HG03565 (cell line): ENCODE data around the gene PLA2G1B.
"Not testable (repeated sequence)": the region's sequence is repeated elsewhere in the genome, so short reads cannot be mapped to it uniquely, and the experiment has no call there.

ENCODE experiments used
- ATAC-seq: cut with Tn5 transposase; IDR thresholded peaks from one replicate; pipeline ENCODE4 v1.9.1; 2021; ENCODE audit warnings: mild to moderate bottlenecking, moderate library complexity; ENCODE audit not compliant: unreplicated experiment

Gene PLA2G1B

GRCh38 chr12:120359128-120359527 lies 31.5 kb upstream of the PLA2G1B start:
- ATAC-seq: no peak

- ATAC-seq: no peak
These were observed 31.0 kb upstream of the PLA2G1B start for GRCh38 chr12:120358412-120359100.

DNA sequence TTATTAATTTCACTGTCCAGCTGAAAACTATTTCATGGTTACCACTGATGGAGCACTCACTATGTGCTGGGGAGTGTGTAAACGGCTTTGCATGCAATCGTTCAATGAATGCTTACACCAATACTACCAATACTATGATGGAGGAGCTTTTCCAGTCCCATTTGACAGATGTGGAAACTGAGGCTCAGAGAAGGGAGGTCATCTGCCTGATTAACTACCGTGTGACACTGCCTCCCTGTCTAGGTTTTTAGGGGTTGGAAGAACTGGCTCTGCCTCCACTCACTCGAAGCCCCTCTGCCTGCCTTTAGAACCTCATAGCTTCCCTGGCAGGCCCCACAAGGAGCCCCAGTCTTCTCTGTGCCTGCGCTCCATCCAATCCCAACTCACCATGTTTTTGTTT lies 29.5 kb upstream of the PLA2G1B start:
- no peak for ATAC-seq

DNA sequence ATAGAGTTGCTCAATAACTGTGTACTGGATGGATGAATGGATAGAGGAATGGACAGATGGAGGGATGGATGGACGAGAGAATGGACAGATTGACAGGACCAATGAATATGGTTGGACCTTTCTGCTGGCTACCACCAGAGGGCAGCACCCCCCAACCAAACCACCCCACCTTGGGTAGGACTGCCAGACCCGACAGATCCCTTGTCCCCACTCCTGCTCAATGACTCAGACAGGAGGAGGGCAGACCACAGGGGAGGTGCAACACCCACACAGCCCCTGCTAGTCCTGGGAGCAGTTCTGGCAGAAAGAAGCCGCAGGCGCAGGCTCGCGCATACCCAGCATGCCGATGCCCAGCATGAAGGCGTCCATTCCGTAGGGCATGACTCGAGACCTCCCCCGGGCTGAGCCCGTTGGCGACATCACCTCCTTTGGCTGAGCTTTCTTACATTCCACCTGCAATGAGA lies 29.0 kb upstream of the PLA2G1B start:
- no peak for ATAC-seq

GRCh38 chr12:120353556-120354317 lies 26.2 kb upstream of the PLA2G1B start:
- ATAC-seq: no peak

- no peak for ATAC-seq
These were observed 25.6 kb upstream of the PLA2G1B start for GRCh38 chr12:120353136-120353535.

DNA sequence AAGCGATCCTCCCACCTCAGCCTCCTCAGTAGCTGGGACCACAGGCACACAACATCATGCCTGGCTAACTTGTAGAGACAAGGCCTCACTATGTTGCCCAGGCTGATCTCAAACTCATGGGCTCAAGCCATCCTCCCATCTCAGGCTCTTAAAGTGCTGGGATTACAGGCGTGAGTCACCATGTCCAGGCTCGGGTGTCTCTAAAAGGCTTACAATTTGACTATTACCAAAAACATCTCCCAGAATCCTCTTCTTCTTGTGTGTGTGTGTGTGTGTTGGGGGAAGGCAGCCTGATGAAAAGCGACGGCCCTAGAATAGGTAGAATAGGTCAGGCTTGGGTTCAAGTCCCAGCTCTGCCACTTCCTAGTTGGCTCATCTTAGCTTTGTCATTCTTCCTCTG lies 24.5 kb upstream of the PLA2G1B start:
- no peak for ATAC-seq

DNA sequence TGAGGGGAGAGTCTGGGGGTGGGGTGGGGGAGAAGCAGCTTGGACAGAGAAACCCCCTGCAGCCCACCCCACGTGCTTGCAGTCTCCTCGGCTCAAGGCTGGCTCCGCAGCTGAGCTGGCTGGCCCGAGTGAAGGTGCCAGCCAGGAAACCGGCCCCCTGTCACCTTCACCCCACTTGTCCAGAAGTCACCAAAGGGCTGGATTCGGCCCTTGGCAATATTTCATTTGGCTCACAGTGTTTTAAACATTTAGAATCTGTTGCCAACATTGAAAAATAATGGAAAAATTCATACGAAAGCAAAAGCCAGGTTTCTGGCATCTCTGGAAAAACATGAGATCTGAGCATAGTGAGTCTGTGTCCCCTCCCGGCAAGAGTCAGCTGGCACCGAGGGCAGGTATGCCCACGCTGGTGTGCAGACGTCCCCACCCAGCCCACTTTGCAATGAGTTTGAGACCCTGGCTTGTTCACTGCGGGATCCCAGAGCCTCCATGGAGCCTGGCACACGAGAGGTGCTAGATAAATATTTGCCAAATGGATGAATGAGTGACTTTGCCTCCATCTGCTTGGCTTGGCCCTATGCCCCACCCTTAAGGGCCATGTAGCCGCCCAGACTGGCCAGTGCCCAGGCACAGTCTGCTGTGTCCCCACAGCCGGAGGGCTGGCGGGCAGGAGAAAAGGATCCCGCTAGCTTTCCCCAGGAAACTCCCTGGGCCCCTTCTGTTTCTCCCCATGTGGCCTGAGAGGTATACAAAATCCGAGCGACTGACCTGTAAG lies 23.2 kb upstream of the PLA2G1B start:
- ATAC-seq: no peak

DNA sequence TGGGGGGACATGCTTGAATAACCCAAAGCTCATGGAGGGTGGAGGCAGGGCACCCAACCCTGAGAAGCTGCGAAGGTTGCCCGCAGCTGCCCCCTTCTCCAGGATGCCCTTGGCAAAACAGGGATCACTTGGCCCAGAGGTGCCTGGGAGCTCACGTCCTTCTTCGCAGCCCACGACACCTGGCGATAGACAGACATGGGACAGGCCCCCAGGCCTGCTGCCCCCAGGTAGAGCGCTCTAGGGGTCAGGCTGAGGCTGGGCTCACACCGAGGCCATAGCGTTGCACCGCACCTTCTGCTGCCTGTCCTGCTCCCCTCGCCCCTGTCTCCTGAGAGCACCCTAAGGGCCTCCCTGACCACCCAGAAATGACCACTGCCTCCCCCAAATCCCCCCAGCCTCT lies 20.2 kb upstream of the PLA2G1B start:
- no peak for ATAC-seq

DNA sequence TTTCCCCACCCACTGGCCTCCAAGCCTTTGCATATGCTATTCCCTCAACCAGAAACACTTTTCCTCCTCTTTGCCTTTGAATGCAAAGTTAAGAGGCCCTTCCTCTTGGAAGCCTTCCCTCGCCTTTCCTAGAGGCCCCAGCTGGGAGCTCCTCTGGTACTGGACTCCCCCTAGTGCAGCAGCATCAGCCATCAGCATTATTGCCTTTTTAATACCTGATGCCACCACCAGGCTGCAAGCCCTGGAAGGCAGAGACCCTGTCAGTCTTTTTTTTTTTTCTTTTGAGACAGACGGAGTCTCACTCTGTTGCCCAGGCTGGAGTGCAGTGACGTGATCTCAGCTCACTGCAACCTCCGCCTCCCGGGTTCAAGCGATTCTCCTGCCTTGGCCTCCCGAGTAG lies 19.1 kb upstream of the PLA2G1B start:
- ATAC-seq: no peak

DNA sequence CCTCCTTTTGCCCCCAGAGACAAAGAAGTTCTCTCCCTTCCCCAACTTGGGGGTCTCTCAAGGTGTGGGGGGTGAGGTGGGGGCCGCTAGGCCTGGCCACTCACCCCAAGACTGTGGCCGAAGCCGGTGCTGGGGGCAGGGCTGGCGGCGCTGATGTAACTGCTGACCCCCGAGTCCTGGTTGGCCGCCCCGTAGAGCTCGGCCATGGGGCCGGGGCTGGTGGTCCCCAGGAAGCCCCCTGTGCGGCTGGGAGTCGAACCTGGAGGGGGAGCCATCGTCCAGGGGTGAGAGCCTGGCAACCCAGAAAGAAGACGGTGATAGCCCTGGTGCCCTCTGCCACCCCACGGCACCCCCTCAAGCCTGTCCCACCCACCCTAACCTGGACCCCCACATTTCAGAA lies 18.5 kb upstream of the PLA2G1B start:
- ATAC-seq: no peak

- no peak for ATAC-seq
These were observed 16.1 kb upstream of the PLA2G1B start for GRCh38 chr12:120343692-120344091.

DNA sequence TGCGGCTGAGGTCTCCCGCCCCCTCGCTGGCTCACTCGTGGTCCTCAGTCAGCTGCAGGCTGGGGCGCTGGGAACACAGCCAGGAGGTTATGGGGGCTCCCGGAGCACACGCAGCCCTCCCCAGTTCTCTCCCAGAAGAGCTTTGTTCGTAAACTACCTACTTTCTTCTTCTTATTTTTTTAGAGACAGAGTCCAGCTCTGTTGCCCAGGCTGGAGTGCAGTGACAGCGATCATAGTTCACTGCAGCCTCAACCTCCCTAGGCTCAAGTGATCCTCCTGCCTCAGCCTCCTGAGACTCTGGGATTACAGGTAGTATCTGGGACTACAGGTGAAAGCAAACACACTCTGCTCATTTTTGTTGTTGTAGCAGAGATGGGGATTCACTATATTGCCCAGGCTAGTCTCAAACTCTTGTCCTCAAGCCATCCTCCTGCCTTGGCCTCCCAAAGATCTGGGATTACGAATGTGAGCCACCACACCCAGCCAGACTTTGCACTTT lies 15.5 kb upstream of the PLA2G1B start:
- ATAC-seq: no peak

GRCh38 chr12:120342175-120343038 lies 14.8 kb upstream of the PLA2G1B start:
- no peak for ATAC-seq

DNA sequence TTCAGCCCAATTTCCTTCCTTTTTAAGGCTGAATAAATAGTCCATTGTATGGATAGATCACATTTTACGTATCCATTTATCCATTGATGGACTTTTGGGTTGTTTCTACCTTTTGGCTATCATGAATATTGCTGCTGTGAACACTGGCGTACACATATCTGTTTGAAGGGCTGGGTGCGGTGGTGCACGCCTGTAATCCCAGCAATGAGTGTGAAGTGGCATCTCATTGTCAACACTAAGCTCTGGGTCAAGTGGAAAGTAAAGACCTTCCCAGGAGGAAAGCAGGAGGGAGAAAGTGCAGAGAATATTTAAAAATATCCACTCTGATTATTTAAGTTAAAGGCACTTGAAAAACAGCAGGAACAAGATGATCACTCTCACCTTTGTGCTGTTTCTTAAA lies 11.7 kb upstream of the PLA2G1B start:
- ATAC-seq: no peak

DNA sequence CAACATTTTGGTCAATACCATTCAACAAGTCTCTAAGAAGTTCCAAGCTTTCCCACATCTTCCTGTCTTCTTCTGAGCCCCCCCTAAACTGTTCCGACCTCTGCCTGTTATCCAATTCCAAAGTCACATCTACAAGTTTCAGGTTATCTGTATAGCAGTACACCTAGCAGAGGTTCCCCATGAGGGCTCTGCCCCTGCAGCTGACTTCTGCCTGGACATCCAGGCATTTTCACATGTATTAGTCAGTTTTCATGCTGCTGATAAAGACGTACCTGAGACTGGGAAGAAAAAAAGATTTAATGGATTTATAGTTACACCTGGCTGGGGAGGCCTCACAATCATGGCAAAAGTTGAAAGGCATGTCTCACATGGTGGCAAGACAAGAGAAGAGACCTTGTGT lies 10.2 kb upstream of the PLA2G1B start:
- ATAC-seq: no peak

- ATAC-seq: not testable (repeated sequence)
These were observed 8.8 kb upstream of the PLA2G1B start for GRCh38 chr12:120336392-120336791.

GRCh38 chr12:120335447-120335846 lies 7.9 kb upstream of the PLA2G1B start:
- ATAC-seq: not testable (repeated sequence)

- no peak for ATAC-seq
These were observed 4.9 kb upstream of the PLA2G1B start for GRCh38 chr12:120332523-120332922.

GRCh38 chr12:120332041-120332440 lies 4.5 kb upstream of the PLA2G1B start:
- no peak for ATAC-seq

GRCh38 chr12:120331390-120331789 lies 3.8 kb upstream of the PLA2G1B start:
- ATAC-seq: no peak
